ENCODE results near the gene TP53. TPM values are rescaled to one million over a fixed set of nuclear protein-coding genes. Genes with fewer than 3 reads are reported as not detected.

Gene TP53
- total and polyA plus RNA-seq, 10 of the 15 experiments (the other 5 are each of a cell fraction or from before 2014, with no cell fraction given), result 35.6 to 162 (median 75.9) TPM

GRCh38 chr17:7713782-7714181 lies 26.5 kb upstream of the TP53 start:
- Histone ChIP-seq H3K4me2 (ENCODE audit: control insufficient read depth, insufficient read depth) (no peak overlapping the region), H3K9me3 (replicated peaks; ENCODE audit: control insufficient read depth, insufficient read depth, low read length) (no peaks in the 10 kb centered on the region), H3K9ac (ENCODE audit: control insufficient read depth, insufficient read depth, low read length) (no peak overlapping the region), H3K36me3 (ENCODE audit: control insufficient read depth in 2 of 2, insufficient read depth in 2 of 2, low read length in 1 of 2) (no peaks in the 10 kb centered on the region), H3K4me3 (no peak overlapping the region), H3K27ac (ENCODE audit: control insufficient read depth, insufficient read depth) (no peak overlapping the region), H4K20me1 (ENCODE audit: control insufficient read depth, insufficient read depth) (no peaks in the 10 kb centered on the region), H3K27me3 (replicated peaks in 1 of 2; ENCODE audit: control insufficient read depth in 2 of 2, insufficient read depth in 2 of 2, low read length in 1 of 2) (peaks cover 6 to 9% of the 10 kb centered on the region in 2 experiments), H2AFZ (ENCODE audit: control insufficient read depth, low read depth, low read length) (no peak overlapping the region), H3K79me2 (ENCODE audit: control insufficient read depth, insufficient read depth, low read length) (no peaks in the 10 kb centered on the region), H3K4me1 (ENCODE audit: control insufficient read depth, insufficient read depth, low read length) (peaks cover 5% of the 10 kb centered on the region)
- CTCF ChIA-PET, result interaction anchor here (1.0 to 1.1 kb wide), 2 partner anchors 26 to 329 kb away, joined by 3 read pairs; partner anchors contain the start of gene TP53
- POLR2A ChIA-PET, result no interaction called here
- intact Hi-C loops (cut with micrococcal nuclease; ENCODE audit: unreplicated experiment), result no loop called here
- RAD21 ChIA-PET (ENCODE audit: unreplicated experiment), result no interaction called here
- TF ChIP-seq RFX5 (IDR thresholded peaks at IDR 0.05; ENCODE audit: low read depth, low read length) (no peak), CBX5 (IDR thresholded peaks at IDR 0.05; ENCODE audit: low read depth) (no peak), SUZ12 (IDR thresholded peaks at IDR 0.05; ENCODE audit: unreplicated experiment) (no peak), ASH2L (IDR thresholded peaks at IDR 0.05; ENCODE audit: borderline replicate concordance, low read depth) (no peak), BMI1 (IDR thresholded peaks at IDR 0.05; ENCODE audit: borderline replicate concordance) (no peak), TARDBP (IDR thresholded peaks at IDR 0.05; ENCODE audit: borderline replicate concordance) (no peak), NR2F1 (conservative IDR thresholded peaks at IDR 0.05) (no peak), ATF3 (IDR thresholded peaks at IDR 0.05; ENCODE audit: borderline replicate concordance, extremely low read depth, low read depth, low read length) (no peak), ATF2 (IDR thresholded peaks at IDR 0.05; ENCODE audit: low read length) (no peak), EGR1 (IDR thresholded peaks at IDR 0.05; ENCODE audit: borderline replicate concordance in 1 of 2, low read depth in 2 of 2, low read length in 2 of 2) (no peak), ZNF384 (IDR thresholded peaks at IDR 0.05; ENCODE audit: borderline replicate concordance, low read depth, low read length) (no peak), KAT2A (conservative IDR thresholded peaks at IDR 0.05; ENCODE audit: control insufficient read depth, low read depth, low read length) (no peak), E2F8 (IDR thresholded peaks at IDR 0.05; ENCODE audit: low read depth, partially characterized antibody) (no peak), KDM1A (IDR thresholded peaks at IDR 0.05; ENCODE audit: borderline replicate concordance) (no peak), SUPT20H (IDR thresholded peaks at IDR 0.05; ENCODE audit: borderline replicate concordance, control insufficient read depth, low read depth, low read length) (no peak), CBX3 (IDR thresholded peaks at IDR 0.05; ENCODE audit: borderline replicate concordance, low read depth) (no peak), POLR2AphosphoS2 (IDR thresholded peaks at IDR 0.05; ENCODE audit: low read depth, low read length) (no peak), ZNF207 (IDR thresholded peaks at IDR 0.05; ENCODE audit: borderline replicate concordance) (no peak), SMAD1 (IDR thresholded peaks at IDR 0.05; ENCODE audit: low read depth, partially characterized antibody) (no peak)
- TF ChIP-seq, protein P1, sequence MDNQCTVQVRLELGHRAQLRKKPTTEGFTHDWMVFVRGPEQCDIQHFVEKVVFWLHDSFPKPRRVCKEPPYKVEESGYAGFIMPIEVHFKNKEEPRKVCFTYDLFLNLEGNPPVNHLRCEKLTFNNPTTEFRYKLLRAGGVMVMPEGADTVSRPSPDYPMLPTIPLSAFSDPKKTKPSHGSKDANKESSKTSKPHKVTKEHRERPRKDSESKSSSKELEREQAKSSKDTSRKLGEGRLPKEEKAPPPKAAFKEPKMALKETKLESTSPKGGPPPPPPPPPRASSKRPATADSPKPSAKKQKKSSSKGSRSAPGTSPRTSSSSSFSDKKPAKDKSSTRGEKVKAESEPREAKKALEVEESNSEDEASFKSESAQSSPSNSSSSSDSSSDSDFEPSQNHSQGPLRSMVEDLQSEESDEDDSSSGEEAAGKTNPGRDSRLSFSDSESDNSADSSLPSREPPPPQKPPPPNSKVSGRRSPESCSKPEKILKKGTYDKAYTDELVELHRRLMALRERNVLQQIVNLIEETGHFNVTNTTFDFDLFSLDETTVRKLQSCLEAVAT (IDR thresholded peaks at IDR 0.05), result no peak
- DNase-seq (ENCODE audit: low read depth, low spot score) (no peak), ATAC-seq (no peak), FAIRE-seq (no peak)
- in situ Hi-C loops (cut with MboI), result no loop called here
- WGBS (ENCODE audit: insufficient coverage, insufficient replicate concordance, low lambda C conversion rate, missing lambda C conversion rate), result 4% methylated on average over 9 of the region's 9 CpGs
- SMC1A ChIA-PET (ENCODE audit: uncharacterized antibody, unreplicated experiment), result no interaction called here
- BruUV-seq (replicated peaks), result no TSS peak

Data from GM12878 (cell line).